ENCODE data around the gene RBM45.

DNA sequence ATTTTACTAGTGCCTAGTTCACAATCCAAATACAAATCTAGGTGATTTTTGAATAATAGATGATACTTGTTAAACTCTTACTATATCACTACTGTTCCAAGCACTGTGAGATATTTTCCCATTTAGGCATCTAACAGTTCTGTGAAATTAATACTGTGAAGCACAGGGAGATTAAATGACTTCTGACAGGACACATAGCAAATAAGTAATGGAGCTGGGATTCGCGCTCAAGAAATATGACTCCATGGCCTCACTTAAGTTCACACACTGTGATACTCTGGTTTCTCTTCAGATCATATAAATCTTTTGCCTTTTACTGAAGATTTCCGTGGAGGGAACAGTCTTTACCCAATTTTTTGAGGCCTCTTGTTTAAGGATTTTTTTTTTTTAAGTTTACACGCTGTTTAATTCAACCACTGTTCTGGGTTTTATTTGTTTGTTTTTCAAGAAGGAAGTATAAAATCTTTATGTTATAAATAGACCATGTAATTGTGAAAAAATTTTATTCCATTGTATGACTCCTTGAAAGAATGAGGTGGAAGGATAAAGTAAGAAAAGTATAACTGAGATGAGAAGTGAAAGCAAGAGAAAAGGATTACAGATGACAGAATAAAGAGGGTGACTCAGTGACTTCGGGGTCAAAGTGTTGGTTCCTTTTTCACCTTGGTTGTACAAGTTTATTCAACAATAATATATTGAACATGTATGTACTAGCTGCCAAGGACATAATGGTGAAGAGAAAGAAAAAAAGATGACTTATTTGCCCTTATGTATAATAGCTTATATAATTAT is 30.2 kb downstream of the RBM45 start:
- TF ChIP-seq KDM5A (IDR thresholded peaks at IDR 0.05) = no peak
- TF ChIP-seq CTCF (IDR thresholded peaks at IDR 0.05) = no peak
- no peak for TF ChIP-seq KDM1A (IDR thresholded peaks at IDR 0.05; ENCODE audit: low read depth)
